Neural cell (in vitro differentiated cells): ENCODE measurements around the gene TIMM17A. TPM values are rescaled to one million over a fixed set of nuclear protein-coding genes. Genes with fewer than 3 reads are reported as not detected.
"Not testable (repeated sequence)": the region's sequence is repeated elsewhere in the genome, so short reads cannot be mapped to it uniquely, and the experiment has no call there.

ENCODE experiments used
- H2AFZ ChIP-seq: fragments of 200-600, 300-800 bp; sonication (generic), shearing (Covaris generic); 2 replicates; pipeline ENCODE4 v1.6.0; 2014; ENCODE audit warnings: low read depth, mild to moderate bottlenecking, antibody characterized with exemption, low read length, moderate library complexity
- H3F3A ChIP-seq: fragments of 200-600 bp; shearing (Covaris generic); 2 replicates; pipeline ENCODE4 v1.6.1; 2016; ENCODE audit warnings: mild to moderate bottlenecking, moderate library complexity, mixed read lengths, antibody characterized with exemption, low read length; ENCODE audit not compliant: insufficient read depth, poor library complexity, severe bottlenecking
- H3K27ac ChIP-seq: fragments of 200-600, 300-800 bp; sonication (generic), shearing (Covaris generic); 2 replicates; pipeline ENCODE4 v1.5.1; 2014; ENCODE audit warnings: mild to moderate bottlenecking, low read length, moderate library complexity
- H3K27me3 ChIP-seq: fragments of 300-800, 200-600 bp; sonication (generic), shearing (Covaris generic); 2 replicates; pipeline ENCODE4 v1.6.0; 2014; ENCODE audit warnings: mild to moderate bottlenecking, low read depth, low read length, moderate library complexity; ENCODE audit not compliant: insufficient read depth
- H3K36me3 ChIP-seq: fragments of 300-800, 200-600 bp; sonication (generic), shearing (Covaris generic); 2 replicates; pipeline ENCODE4 v1.5.1; 2014; ENCODE audit warnings: mild to moderate bottlenecking, antibody characterized with exemption, low read length, moderate library complexity; ENCODE audit not compliant: insufficient read depth
- H3K4me2 ChIP-seq: fragments of 300-800, 200-600 bp; sonication (generic), shearing (Covaris generic); 2 replicates; pipeline ENCODE4 v1.6.0; 2014; ENCODE audit warnings: mild to moderate bottlenecking, low read length
- H3K4me3 ChIP-seq: fragments of 300-800, 200-600 bp; sonication (generic), shearing (Covaris generic); 2 replicates; pipeline ENCODE4 v1.5.1; 2014; ENCODE audit warnings: mild to moderate bottlenecking, low read length, moderate library complexity
- H3K79me2 ChIP-seq: fragments of 200-600 bp; shearing (Covaris generic); replicated peaks from 2 replicates; pipeline ENCODE4 v1.6.0; 2014; ENCODE audit warnings: mild to moderate bottlenecking, low read length, moderate library complexity; ENCODE audit not compliant: insufficient read depth
- H3K9ac ChIP-seq: fragments of 300-800, 200-600 bp; sonication (generic), shearing (Covaris generic); 2 replicates; pipeline ENCODE4 v1.6.1; 2016; ENCODE audit warnings: mild to moderate bottlenecking, low read length, mixed read lengths
- H3K9me2 ChIP-seq: fragments of 200-600 bp; shearing (Covaris generic); 2 replicates; pipeline ENCODE4 v1.6.1; 2016; ENCODE audit warnings: mild to moderate bottlenecking, low read length, mixed read lengths; ENCODE audit not compliant: insufficient read depth
- H3K9me3 ChIP-seq: fragments of 200-600, 300-800 bp; sonication (generic), shearing (Covaris generic); 2 replicates; pipeline ENCODE4 v1.6.1; 2016; ENCODE audit warnings: mild to moderate bottlenecking, mixed run types, low read length, moderate library complexity, mixed read lengths
- H4K20me1 ChIP-seq: fragments of 200-600 bp; shearing (Covaris generic); 2 replicates; pipeline ENCODE4 v1.6.1; 2016; ENCODE audit warnings: mild to moderate bottlenecking, mixed run types; ENCODE audit not compliant: insufficient read depth
- EP300 ChIP-seq: fragments of 450-650 bp; conservative IDR thresholded peaks from 2 replicates; pipeline ENCODE4 v1.6.1; 2014; ENCODE audit warnings: antibody characterized with exemption, mild to moderate bottlenecking, moderate library complexity; ENCODE audit not compliant: poor library complexity, severe bottlenecking
- EZH2 ChIP-seq: fragments of 200-600, 300-800 bp; shearing (Covaris generic), sonication (generic); IDR thresholded peaks from 2 replicates; pipeline ENCODE4 v1.6.1; 2014; ENCODE audit warnings: antibody characterized with exemption, low read length, borderline replicate concordance, mild to moderate bottlenecking; ENCODE audit not compliant: insufficient read depth, poor library complexity, severe bottlenecking
- MXI1 ChIP-seq: fragments of 450-650 bp; conservative IDR thresholded peaks from 2 replicates; pipeline ENCODE4 v1.6.1; 2014; ENCODE audit warnings: antibody characterized with exemption, mild to moderate bottlenecking; ENCODE audit not compliant: poor library complexity, severe bottlenecking
- POLR2AphosphoS5 ChIP-seq: IDR thresholded peaks from 2 replicates; pipeline ENCODE4 v1.6.1; 2012
- RAD21 ChIP-seq: fragments of 450-650 bp; conservative IDR thresholded peaks from 2 replicates; pipeline ENCODE4 v1.6.1; 2014; ENCODE audit warnings: antibody characterized with exemption, mild to moderate bottlenecking, moderate library complexity
- SMC3 ChIP-seq: fragments of 450-650 bp; conservative IDR thresholded peaks from 2 replicates; pipeline ENCODE4 v1.6.1; 2014; ENCODE audit warnings: antibody characterized with exemption, mild to moderate bottlenecking, moderate library complexity; ENCODE audit not compliant: poor library complexity
- TAF1 ChIP-seq: IDR thresholded peaks from 2 replicates; pipeline ENCODE4 v1.6.1; 2012; ENCODE audit warnings: low read depth
- polyA plus RNA-seq: library from polyadenylated mRNA; depleted of rRNA; stranded (reverse); fragments of >200 nt; gene quantifications from 2 replicates; pipeline ENCODE4 v1.2.3, GENCODE V29; 2014
- TF ChIP-seq, protein P1 (sequence below): IDR thresholded peaks from 2 replicates; pipeline ENCODE4 v1.6.1; 2012; ENCODE audit warnings: borderline replicate concordance

TIMM17A gene
- polyA plus RNA-seq, 1 donor from 2014 or later = 91.7 TPM

DNA sequence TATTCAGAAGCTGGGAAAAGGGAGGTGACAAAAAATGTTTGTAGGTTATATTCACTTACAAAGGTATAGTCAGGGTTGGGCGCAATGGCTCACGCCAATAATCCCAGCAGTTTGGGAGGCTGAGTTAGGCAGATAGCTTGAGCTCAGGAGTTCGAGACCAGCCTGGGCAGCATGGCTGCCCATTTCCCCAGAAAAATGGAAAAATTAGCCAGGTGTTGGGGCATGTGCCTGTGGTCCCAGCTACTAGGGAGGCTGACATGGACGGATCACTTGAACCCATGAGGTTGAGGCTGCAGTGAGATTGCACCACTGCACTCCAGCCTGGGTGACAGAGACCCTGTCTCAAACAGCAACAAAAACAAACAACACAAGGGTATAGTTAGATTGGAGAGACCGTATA lies 3.0 kb downstream of the TIMM17A start:
- H3F3A ChIP-seq = no peaks in the 10 kb centered on the region
- H4K20me1 ChIP-seq = no peaks in the 10 kb centered on the region
- no peak overlapping the region for H3K4me3 ChIP-seq
- no peaks in the 10 kb centered on the region for H3K9me3 ChIP-seq
- H3K9ac ChIP-seq = no peak overlapping the region
- no peak overlapping the region for H3K27ac ChIP-seq
- no peaks in the 10 kb centered on the region for H3K27me3 ChIP-seq
- H3K36me3 ChIP-seq = no peaks in the 10 kb centered on the region
- TF ChIP-seq RAD21 = no peak
- TF ChIP-seq TAF1 = no peak
- TF ChIP-seq POLR2AphosphoS5 = no peak
- no peak for TF ChIP-seq SMC3
- TF ChIP-seq EP300 = no peak
- TF ChIP-seq, protein P1, sequence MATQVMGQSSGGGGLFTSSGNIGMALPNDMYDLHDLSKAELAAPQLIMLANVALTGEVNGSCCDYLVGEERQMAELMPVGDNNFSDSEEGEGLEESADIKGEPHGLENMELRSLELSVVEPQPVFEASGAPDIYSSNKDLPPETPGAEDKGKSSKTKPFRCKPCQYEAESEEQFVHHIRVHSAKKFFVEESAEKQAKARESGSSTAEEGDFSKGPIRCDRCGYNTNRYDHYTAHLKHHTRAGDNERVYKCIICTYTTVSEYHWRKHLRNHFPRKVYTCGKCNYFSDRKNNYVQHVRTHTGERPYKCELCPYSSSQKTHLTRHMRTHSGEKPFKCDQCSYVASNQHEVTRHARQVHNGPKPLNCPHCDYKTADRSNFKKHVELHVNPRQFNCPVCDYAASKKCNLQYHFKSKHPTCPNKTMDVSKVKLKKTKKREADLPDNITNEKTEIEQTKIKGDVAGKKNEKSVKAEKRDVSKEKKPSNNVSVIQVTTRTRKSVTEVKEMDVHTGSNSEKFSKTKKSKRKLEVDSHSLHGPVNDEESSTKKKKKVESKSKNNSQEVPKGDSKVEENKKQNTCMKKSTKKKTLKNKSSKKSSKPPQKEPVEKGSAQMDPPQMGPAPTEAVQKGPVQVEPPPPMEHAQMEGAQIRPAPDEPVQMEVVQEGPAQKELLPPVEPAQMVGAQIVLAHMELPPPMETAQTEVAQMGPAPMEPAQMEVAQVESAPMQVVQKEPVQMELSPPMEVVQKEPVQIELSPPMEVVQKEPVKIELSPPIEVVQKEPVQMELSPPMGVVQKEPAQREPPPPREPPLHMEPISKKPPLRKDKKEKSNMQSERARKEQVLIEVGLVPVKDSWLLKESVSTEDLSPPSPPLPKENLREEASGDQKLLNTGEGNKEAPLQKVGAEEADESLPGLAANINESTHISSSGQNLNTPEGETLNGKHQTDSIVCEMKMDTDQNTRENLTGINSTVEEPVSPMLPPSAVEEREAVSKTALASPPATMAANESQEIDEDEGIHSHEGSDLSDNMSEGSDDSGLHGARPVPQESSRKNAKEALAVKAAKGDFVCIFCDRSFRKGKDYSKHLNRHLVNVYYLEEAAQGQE = no peak
- no peak for TF ChIP-seq EZH2
- TF ChIP-seq MXI1 = no peak
- no peak overlapping the region for H2AFZ ChIP-seq
- H3K79me2 ChIP-seq = peaks cover 22% of the 10 kb centered on the region
- no peak overlapping the region for H3K4me2 ChIP-seq
- H3K9me2 ChIP-seq = no peaks in the 10 kb centered on the region

DNA sequence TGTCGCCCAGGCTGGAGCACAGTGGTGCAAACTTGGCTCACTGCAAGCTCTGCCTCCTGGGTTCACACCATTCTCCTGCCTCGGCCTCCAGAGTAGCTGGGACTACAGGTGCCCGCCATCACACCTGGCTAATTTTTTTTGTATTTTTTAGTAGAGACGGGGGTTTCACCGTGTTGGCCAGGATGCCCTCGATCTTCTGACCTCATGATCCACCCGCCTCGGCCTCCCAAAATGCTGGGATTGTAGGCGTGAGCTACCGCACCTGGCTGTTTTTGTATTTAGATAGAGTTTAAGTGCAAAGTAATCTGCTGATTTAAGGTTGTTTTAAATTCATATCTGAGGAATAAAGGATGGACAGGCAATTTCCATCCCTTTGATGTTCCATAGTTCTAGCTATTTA lies 7.1 kb downstream of the TIMM17A start:
- H3K4me2 ChIP-seq, H3K27ac ChIP-seq, H2AFZ ChIP-seq, H3K27me3 ChIP-seq, H3F3A ChIP-seq, H3K36me3 ChIP-seq, H3K79me2 ChIP-seq, H3K9ac ChIP-seq, H3K4me3 ChIP-seq, H4K20me1 ChIP-seq, H3K9me3 ChIP-seq, H3K9me2 ChIP-seq: not testable (repeated sequence)

DNA sequence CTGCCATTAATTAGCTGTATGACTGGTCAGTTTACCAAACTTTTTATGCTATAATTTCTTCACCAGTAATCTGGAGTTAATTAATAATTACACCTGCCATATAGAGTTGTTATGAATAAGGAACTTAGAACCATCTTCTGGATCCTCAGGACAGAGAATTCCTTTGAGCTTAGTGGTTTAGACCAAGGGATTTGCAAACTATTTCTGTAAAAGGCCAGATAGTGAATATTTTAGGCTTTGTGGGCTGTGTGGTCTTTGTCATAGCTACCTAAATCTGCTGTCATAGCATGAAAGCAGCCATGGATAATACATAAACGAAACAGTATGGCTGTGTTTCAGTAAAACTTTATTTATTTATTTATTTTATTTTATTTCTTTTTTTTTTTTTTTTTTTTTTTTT lies 9.0 kb downstream of the TIMM17A start:
- no peaks in the 10 kb centered on the region for H4K20me1 ChIP-seq
- H3K4me2 ChIP-seq = no peak overlapping the region

More for the DNA sequence above, 9.0 kb downstream of the TIMM17A start:
- H3K79me2 ChIP-seq = no peaks in the 10 kb centered on the region
- H3K27ac ChIP-seq = no peak overlapping the region
- H3K27me3 ChIP-seq = no peaks in the 10 kb centered on the region
- no peak overlapping the region for H3K4me3 ChIP-seq
- TF ChIP-seq, protein P1 = no peak
- no peak for TF ChIP-seq RAD21
- TF ChIP-seq EZH2 = no peak
- H3K9me3 ChIP-seq = no peaks in the 10 kb centered on the region
- no peaks in the 10 kb centered on the region for H3K9me2 ChIP-seq
- H2AFZ ChIP-seq = no peak overlapping the region
- no peak overlapping the region for H3K9ac ChIP-seq
- no peaks in the 10 kb centered on the region for H3F3A ChIP-seq
- H3K36me3 ChIP-seq = peaks cover 4% of the 10 kb centered on the region
